Stimulated activated CD4-positive, alpha-beta T cell treated with anti-CD3 and anti-CD28 coated beads, Interleukin-1b, Interleukin-23, amount 100 ng/mL, for 24 hours (primary cell): ENCODE results near the gene CALML4.
A peak's percentile ranks its signal among the peaks of the same experiment; 100 is the strongest.
"Not testable (repeated sequence)": the region's sequence is repeated elsewhere in the genome, so short reads cannot be mapped to it uniquely, and the experiment has no call there.

Experiments used
- DNase-seq, 4 experiments: peaks; one replicate each; pipeline ENCODE4 v3.0.0-alpha.2; 2020; ENCODE audit warnings: low read depth in 4 of 4, low spot score in 1 of 4

Gene CALML4

GRCh38 chr15:68192804-68193486 is 12.2 kb downstream of the CALML4 start:
- DNase-seq, result no peak

GRCh38 chr15:68192117-68192516 is 13.0 kb downstream of the CALML4 start:
- DNase-seq, result no peak

- DNase-seq, result no peak
Observed at GRCh38 chr15:68191555-68191954, 13.6 kb downstream of the CALML4 start.

- no peak for DNase-seq
Observed at GRCh38 chr15:68190048-68190447, 15.1 kb downstream of the CALML4 start.

- no peak for DNase-seq
Observed at GRCh38 chr15:68188647-68189046, 16.5 kb downstream of the CALML4 start.

- DNase-seq, result no peak
Observed at GRCh38 chr15:68187559-68187958, 17.6 kb downstream of the CALML4 start.

- no peak for DNase-seq
Observed at GRCh38 chr15:68186671-68187397, 18.3 kb downstream of the CALML4 start.

GRCh38 chr15:68184616-68185480 is 20.3 kb downstream of the CALML4 start:
- DNase-seq, result no peak

- DNase-seq, result no peak
Observed at GRCh38 chr15:68183616-68184315, 21.4 kb downstream of the CALML4 start.

- no peak for DNase-seq
Observed at GRCh38 chr15:68177742-68178141, 27.4 kb downstream of the CALML4 start.

GRCh38 chr15:68176601-68177000 is 28.5 kb downstream of the CALML4 start:
- no peak for DNase-seq

GRCh38 chr15:68175526-68175925 is 29.6 kb downstream of the CALML4 start:
- no peak for DNase-seq

- DNase-seq, result no peak
Observed at GRCh38 chr15:68173119-68173518, 32.0 kb downstream of the CALML4 start.

- DNase-seq, result not testable (repeated sequence)
Observed at GRCh38 chr15:68172037-68172436, 33.1 kb downstream of the CALML4 start.

GRCh38 chr15:68166847-68167246 is 38.3 kb downstream of the CALML4 start:
- no peak for DNase-seq

- DNase-seq, result no peak
Observed at GRCh38 chr15:68163191-68163590, 41.9 kb downstream of the CALML4 start.

- DNase-seq, result no peak
Observed at GRCh38 chr15:68158046-68158628, 47.0 kb downstream of the CALML4 start.

GRCh38 chr15:68157074-68157473 is 48.1 kb downstream of the CALML4 start:
- DNase-seq, result no peak

- DNase-seq, result peak in 1 of 4 experiments; percentile 4
Observed at GRCh38 chr15:68154923-68155559, 50.1 kb downstream of the CALML4 start.

GRCh38 chr15:68152342-68152741 is 52.8 kb downstream of the CALML4 start:
- no peak for DNase-seq
